ENCODE measurements around the gene LRP8. TPM values are rescaled to one million over a fixed set of nuclear protein-coding genes. Genes with fewer than 3 reads are reported as not detected.
A peak's percentile ranks its signal among the peaks of the same experiment; 100 is the strongest.

Gene LRP8
- total RNA-seq, 1 donor from 2014 or later: 4.4 TPM

DNA sequence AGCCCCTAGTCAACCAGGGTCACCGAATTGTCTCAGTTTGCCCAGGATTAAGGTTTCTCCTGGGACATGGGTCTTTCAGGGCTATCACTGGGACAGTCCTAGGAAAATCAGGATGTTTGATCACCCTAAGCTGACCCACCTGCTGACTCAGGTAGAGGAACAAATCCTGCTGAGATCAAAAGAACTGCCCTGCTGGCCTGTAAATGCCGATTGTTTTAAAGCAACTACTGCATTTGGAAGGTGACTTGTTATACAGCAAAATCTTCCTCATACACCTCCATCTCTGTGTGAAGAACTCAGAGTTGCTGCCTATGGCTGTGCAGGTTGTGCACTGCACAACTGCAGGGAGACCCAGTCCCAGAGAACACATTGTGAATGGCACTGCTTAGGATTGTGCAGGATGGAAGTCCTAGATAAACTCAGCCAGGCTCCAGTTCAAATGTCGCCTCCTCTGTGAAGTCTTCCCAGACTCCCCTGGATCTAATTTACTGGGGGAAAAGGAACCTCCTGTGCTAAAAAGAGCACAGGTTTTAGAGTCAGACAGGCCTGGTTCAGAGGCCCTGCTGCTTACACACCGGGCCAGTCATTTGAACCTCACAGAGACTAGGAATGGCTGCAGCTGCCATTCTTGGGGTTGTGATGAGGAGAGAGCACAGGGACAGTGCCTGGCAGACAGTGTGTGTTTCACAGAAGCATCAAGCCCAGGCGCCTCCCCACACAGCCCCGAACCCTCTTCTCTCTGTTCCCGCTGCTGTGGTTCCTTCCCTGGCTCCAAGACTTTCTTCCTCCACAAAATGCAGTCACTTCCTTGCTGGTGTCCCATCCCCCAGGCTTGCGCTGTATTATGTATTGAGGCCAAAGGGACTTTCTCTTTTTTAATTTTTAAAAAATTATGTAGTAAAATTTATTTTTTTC, 23.2 kb upstream of the LRP8 start:
- Mint-ChIP-seq H3K4me1 (ENCODE audit: unreplicated experiment) (no peaks in the 10 kb centered on the region), H3K36me3 (ENCODE audit: unreplicated experiment) (no peaks in the 10 kb centered on the region), H3K27me3 (ENCODE audit: unreplicated experiment) (peaks cover 30% of the 10 kb centered on the region), H3K4me3 (ENCODE audit: unreplicated experiment) (no peak overlapping the region), H3K27ac (ENCODE audit: unreplicated experiment) (no peak overlapping the region), H3K9me3 (ENCODE audit: unreplicated experiment) (no peaks in the 10 kb centered on the region)
- TF ChIP-seq, protein P1, sequence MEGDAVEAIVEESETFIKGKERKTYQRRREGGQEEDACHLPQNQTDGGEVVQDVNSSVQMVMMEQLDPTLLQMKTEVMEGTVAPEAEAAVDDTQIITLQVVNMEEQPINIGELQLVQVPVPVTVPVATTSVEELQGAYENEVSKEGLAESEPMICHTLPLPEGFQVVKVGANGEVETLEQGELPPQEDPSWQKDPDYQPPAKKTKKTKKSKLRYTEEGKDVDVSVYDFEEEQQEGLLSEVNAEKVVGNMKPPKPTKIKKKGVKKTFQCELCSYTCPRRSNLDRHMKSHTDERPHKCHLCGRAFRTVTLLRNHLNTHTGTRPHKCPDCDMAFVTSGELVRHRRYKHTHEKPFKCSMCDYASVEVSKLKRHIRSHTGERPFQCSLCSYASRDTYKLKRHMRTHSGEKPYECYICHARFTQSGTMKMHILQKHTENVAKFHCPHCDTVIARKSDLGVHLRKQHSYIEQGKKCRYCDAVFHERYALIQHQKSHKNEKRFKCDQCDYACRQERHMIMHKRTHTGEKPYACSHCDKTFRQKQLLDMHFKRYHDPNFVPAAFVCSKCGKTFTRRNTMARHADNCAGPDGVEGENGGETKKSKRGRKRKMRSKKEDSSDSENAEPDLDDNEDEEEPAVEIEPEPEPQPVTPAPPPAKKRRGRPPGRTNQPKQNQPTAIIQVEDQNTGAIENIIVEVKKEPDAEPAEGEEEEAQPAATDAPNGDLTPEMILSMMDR (IDR thresholded peaks at IDR 0.05): no peak
- DNase-seq (ENCODE audit: extremely low spot score, unreplicated experiment): peak; percentile 69

DNA sequence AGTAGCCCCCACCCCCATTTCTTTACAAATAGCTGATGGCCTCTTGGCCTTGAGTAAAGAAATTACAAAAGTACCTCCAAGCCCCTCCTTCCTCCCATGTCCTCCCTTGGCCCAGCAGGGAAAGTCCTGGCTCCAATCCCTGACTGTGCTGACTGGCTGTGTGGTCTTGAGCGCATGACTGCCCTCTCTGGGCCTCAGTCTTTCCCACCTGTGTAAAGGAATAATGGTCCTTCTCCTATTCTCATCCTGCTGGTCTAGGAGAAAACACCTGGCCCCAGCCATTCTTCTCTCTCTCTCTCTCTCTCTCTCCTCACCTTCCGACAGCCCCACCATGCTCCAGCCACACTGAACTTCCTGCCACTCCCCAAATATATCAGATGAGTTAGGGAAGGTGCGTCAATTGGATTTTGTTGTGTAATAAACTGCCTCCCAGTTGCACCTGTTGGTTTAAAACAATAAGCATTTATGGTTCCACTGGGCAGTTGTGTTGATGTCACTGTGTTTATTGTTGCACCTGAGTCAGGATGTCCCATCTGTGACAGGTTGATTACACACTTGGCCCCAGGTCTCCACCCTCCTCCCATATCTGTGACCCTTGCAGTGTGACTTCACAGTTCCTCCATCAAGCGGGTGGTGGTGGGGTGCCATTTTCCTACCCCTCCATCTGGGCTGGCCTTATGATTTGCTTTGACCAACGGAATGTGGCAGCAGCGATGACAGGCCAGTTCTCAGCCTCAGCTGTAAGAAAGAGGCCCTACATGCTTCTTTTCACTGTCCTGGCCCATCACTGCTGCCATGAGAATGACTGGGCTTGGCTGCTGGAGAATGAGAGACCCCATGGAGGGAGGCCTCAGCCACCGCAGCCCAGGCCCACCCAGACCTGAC, 22.3 kb upstream of the LRP8 start:
- Mint-ChIP-seq H3K4me1 (ENCODE audit: unreplicated experiment) (no peaks in the 10 kb centered on the region), H3K4me3 (ENCODE audit: unreplicated experiment) (no peak overlapping the region), H3K36me3 (ENCODE audit: unreplicated experiment) (no peaks in the 10 kb centered on the region), H3K27ac (ENCODE audit: unreplicated experiment) (no peak overlapping the region), H3K27me3 (ENCODE audit: unreplicated experiment) (peaks cover 30% of the 10 kb centered on the region), H3K9me3 (ENCODE audit: unreplicated experiment) (no peaks in the 10 kb centered on the region)
- DNase-seq (ENCODE audit: extremely low spot score, unreplicated experiment): peak; percentile 72
- TF ChIP-seq, protein P1 (IDR thresholded peaks at IDR 0.05): no peak

DNA sequence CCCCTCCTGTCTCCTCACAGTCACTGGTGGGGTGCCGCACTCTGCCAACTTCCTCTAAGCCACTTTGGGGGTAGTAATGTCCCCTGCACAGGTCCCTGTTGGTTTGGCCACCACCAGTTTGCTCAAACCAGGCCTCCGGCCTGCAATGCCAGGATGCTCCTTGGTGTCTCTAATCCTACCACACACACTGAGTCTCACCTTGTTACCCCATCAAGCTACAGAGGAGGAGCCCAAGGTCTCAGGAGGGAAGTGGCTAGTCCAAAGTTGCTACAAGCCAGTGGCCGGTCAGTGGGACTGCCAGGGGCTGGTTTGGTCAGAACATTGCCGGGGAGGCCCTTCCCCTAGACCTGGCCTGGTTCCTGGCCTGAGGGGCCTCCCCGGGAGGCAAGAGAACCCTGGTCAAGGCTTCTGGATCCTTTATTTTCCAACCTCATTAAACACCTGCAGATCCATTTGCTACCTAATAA, 21.5 kb upstream of the LRP8 start:
- DNase-seq (ENCODE audit: extremely low spot score, unreplicated experiment): peak; percentile 75
- Mint-ChIP-seq H3K36me3 (ENCODE audit: unreplicated experiment) (no peaks in the 10 kb centered on the region), H3K27me3 (ENCODE audit: unreplicated experiment) (peaks cover 26% of the 10 kb centered on the region), H3K4me3 (ENCODE audit: unreplicated experiment) (no peak overlapping the region), H3K27ac (ENCODE audit: unreplicated experiment) (no peak overlapping the region), H3K9me3 (ENCODE audit: unreplicated experiment) (no peaks in the 10 kb centered on the region), H3K4me1 (ENCODE audit: unreplicated experiment) (no peaks in the 10 kb centered on the region)
- TF ChIP-seq, protein P1 (IDR thresholded peaks at IDR 0.05): no peak

DNA sequence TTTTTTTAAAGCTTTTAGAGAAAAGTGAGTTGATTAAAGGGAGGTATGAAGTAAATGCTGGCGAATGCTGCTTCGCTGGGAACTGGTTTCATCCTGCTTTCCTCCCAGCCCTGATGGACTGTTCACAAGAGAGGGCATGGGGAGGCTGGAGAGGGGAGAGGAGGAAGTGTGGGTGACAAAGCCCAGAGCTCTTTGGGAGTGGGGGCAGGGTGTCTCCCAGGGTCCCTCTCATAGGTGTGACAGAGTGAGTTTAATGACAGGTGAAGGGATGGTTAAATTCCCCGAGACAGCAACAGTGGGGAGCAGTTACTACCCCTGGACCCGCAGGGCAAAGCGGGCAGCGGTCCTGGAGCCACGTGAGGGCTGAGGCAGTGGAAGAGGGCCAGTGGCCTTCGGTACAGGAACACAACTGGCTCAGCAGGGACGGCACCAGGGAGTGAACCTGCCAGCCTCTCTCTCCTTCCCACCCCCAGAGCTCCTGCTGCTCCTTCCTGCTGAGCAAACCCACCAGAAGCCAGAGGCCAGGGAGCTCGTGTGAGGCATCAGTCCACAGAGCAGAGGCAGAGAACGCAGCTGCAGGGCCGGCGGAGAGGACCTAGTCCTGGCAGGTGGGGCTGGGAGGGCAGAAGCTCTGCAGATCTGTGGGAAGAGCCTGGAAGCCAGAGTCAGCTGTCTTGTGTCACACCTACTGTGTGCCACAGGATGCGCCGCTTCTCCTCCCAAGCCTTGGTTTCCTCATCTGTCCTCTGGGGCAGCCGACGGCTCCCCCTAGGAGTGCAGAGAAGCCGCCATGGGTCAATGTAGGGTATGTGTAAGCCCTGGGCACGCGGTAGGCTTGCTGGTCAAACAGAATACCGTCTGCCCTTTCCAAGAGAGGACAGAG, 20.9 kb upstream of the LRP8 start:
- Mint-ChIP-seq H3K36me3 (ENCODE audit: unreplicated experiment) (no peaks in the 10 kb centered on the region), H3K27me3 (ENCODE audit: unreplicated experiment) (peaks cover 20% of the 10 kb centered on the region), H3K4me1 (ENCODE audit: unreplicated experiment) (peaks cover 3% of the 10 kb centered on the region), H3K9me3 (ENCODE audit: unreplicated experiment) (no peaks in the 10 kb centered on the region), H3K4me3 (ENCODE audit: unreplicated experiment) (no peak overlapping the region), H3K27ac (ENCODE audit: unreplicated experiment) (no peak overlapping the region)
- TF ChIP-seq, protein P1 (IDR thresholded peaks at IDR 0.05): no peak
- DNase-seq (ENCODE audit: extremely low spot score, unreplicated experiment): peak; percentile 76

Data from osteocyte (in vitro differentiated cells).